ENCODE results near the gene CIAO2A.
"Not testable (repeated sequence)": the region's sequence is repeated elsewhere in the genome, so short reads cannot be mapped to it uniquely, and the experiment has no call there.

DNA sequence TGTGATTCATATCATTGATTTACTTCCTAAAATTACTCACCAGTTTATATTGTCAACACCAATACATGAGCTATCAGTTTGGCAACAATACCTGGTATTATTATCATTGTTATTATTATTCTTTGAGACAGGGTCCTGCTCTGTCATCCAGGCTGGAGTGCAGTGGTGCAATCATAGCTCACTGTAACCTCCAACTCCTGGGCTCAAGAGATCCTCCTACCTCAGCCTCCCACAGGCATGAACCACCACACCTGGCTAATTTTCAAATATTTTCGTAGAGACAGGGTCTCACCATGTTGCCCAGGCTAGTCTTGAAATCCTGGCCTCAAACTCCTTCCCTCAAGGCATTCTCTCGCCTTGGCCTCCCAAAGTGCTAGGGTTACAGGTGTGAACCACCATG lies 20.1 kb downstream of the CIAO2A start:
- TF ChIP-seq, protein P1, sequence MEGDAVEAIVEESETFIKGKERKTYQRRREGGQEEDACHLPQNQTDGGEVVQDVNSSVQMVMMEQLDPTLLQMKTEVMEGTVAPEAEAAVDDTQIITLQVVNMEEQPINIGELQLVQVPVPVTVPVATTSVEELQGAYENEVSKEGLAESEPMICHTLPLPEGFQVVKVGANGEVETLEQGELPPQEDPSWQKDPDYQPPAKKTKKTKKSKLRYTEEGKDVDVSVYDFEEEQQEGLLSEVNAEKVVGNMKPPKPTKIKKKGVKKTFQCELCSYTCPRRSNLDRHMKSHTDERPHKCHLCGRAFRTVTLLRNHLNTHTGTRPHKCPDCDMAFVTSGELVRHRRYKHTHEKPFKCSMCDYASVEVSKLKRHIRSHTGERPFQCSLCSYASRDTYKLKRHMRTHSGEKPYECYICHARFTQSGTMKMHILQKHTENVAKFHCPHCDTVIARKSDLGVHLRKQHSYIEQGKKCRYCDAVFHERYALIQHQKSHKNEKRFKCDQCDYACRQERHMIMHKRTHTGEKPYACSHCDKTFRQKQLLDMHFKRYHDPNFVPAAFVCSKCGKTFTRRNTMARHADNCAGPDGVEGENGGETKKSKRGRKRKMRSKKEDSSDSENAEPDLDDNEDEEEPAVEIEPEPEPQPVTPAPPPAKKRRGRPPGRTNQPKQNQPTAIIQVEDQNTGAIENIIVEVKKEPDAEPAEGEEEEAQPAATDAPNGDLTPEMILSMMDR (IDR thresholded peaks at IDR 0.05), result not testable (repeated sequence)
- TF ChIP-seq POLR2A (IDR thresholded peaks at IDR 0.05), result not testable (repeated sequence)

All from thyroid gland (tissue), 4 donors.